Measurements from ENCODE around the gene PTTG1.

PTTG1 gene

GRCh38 chr5:160437271-160437670 is 15.6 kb downstream of the PTTG1 start:
- Histone ChIP-seq H3K4me2 (ENCODE audit: low read length) (no peak overlapping the region), H4K20me1 (ENCODE audit: insufficient read depth, low read length) (no peaks in the 10 kb centered on the region), H3K27me3 (ENCODE audit: low read depth, low read length) (no peaks in the 10 kb centered on the region), H3K9me3 (ENCODE audit: insufficient read depth, low read length) (no peaks in the 10 kb centered on the region), H3K79me2 (ENCODE audit: low read length) (no peaks in the 10 kb centered on the region), H3K4me1 (ENCODE audit: low read length) (peaks cover 53% of the 10 kb centered on the region), H3K27ac (ENCODE audit: low read length) (no peak overlapping the region), H3K9ac (ENCODE audit: low read length) (no peak overlapping the region), H3K36me3 (replicated peaks; ENCODE audit: low read depth, low read length) (no peaks in the 10 kb centered on the region), H3K4me3 (ENCODE audit: low read length) (no peak overlapping the region), H2AFZ (ENCODE audit: low read depth, low read length) (no peak overlapping the region)
- no peak for TF ChIP-seq CTCF (IDR thresholded peaks at IDR 0.05; ENCODE audit: low read depth, low read length)
- no peak for TF ChIP-seq EZH2phosphoT487 (IDR thresholded peaks at IDR 0.05; ENCODE audit: low read depth)

DNA sequence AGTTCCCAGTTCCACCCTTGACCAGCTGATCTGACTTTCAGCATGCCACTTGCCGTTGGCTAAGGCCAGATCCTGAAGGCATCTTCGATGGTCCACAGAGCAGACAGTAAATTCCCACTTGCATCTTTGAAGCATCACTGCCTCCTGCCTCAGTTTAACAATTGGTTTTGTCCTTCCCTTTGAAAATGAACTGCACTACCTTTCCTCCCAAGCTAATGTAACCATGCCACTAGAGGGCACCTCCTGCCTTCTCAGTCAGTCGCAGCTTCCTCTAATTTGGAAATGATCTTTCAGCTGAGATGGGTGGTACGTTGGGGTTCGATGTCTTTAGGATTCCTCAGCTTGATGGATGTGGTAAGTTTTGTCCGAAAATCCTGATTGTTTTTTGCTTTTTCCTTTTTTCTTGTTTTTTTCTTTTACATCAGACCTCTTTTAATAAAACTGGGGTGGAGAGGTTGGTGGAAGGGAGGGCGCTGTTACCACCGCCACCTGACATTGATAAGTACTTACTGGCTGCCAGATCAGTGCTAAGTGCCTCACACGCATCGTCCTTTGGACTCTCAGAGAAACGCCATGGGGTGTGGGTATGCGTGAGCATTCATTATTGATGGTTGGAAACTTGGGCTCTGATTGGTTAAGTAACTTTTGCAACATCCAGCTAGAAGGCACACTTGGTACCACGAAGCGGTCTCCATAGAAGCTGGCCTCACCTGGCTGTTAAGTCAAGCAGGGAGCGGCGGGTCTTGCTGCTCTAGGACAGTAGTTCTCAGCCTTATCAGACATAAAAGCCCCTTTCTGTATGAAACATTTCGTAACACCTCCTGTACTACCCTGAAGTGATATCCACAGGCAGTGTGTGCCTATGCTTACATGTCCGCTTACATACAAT is 16.9 kb downstream of the PTTG1 start:
- Histone ChIP-seq H3K9ac (ENCODE audit: low read length) (peak overlapping the region; percentile 72), H3K4me3 (ENCODE audit: low read length) (peak overlapping the region; percentile 81), H3K36me3 (replicated peaks; ENCODE audit: low read depth, low read length) (no peaks in the 10 kb centered on the region), H4K20me1 (ENCODE audit: insufficient read depth, low read length) (no peaks in the 10 kb centered on the region), H3K4me1 (ENCODE audit: low read length) (peaks cover 56% of the 10 kb centered on the region), H3K79me2 (ENCODE audit: low read length) (no peaks in the 10 kb centered on the region), H2AFZ (ENCODE audit: low read depth, low read length) (peak overlapping the region; percentile 69), H3K27me3 (ENCODE audit: low read depth, low read length) (no peaks in the 10 kb centered on the region), H3K27ac (ENCODE audit: low read length) (0 out of 2 replicates have a peak overlapping the region, but pooled peaks have one; percentile 9), H3K4me2 (ENCODE audit: low read length) (peak overlapping the region; percentile 84), H3K9me3 (ENCODE audit: insufficient read depth, low read length) (no peaks in the 10 kb centered on the region)
- TF ChIP-seq CTCF (IDR thresholded peaks at IDR 0.05; ENCODE audit: low read depth, low read length) (peak; percentile 85), EZH2phosphoT487 (IDR thresholded peaks at IDR 0.05; ENCODE audit: low read depth) (no peak)

GRCh38 chr5:160439205-160439600 is 17.5 kb downstream of the PTTG1 start:
- H3K9me3 ChIP-seq (ENCODE audit: insufficient read depth, low read length) = no peaks in the 10 kb centered on the region
- no peaks in the 10 kb centered on the region for H3K36me3 ChIP-seq (replicated peaks; ENCODE audit: low read depth, low read length)
- 0 out of 2 replicates have a peak overlapping the region, but pooled peaks have one; percentile 9 for H3K27ac ChIP-seq (ENCODE audit: low read length)
- H3K4me1 ChIP-seq (ENCODE audit: low read length) = peaks cover 50% of the 10 kb centered on the region
- no peaks in the 10 kb centered on the region for H3K27me3 ChIP-seq (ENCODE audit: low read depth, low read length)
- H3K4me2 ChIP-seq (ENCODE audit: low read length) = peak overlapping the region; percentile 84
- TF ChIP-seq CTCF (IDR thresholded peaks at IDR 0.05; ENCODE audit: low read depth, low read length) (peak; percentile 73), EZH2phosphoT487 (IDR thresholded peaks at IDR 0.05; ENCODE audit: low read depth) (no peak)
- no peaks in the 10 kb centered on the region for H4K20me1 ChIP-seq (ENCODE audit: insufficient read depth, low read length)
- peak overlapping the region; percentile 72 for H3K9ac ChIP-seq (ENCODE audit: low read length)
- H3K4me3 ChIP-seq (ENCODE audit: low read length) = peak overlapping the region; percentile 81
- H2AFZ ChIP-seq (ENCODE audit: low read depth, low read length) = peak overlapping the region; percentile 69
- H3K79me2 ChIP-seq (ENCODE audit: low read length) = no peaks in the 10 kb centered on the region

GRCh38 chr5:160441311-160441781 is 19.7 kb downstream of the PTTG1 start:
- TF ChIP-seq EZH2phosphoT487 (IDR thresholded peaks at IDR 0.05; ENCODE audit: low read depth) (no peak), CTCF (IDR thresholded peaks at IDR 0.05; ENCODE audit: low read depth, low read length) (no peak)
- no peak overlapping the region for H3K4me3 ChIP-seq (ENCODE audit: low read length)
- no peaks in the 10 kb centered on the region for H3K9me3 ChIP-seq (ENCODE audit: insufficient read depth, low read length)
- no peaks in the 10 kb centered on the region for H4K20me1 ChIP-seq (ENCODE audit: insufficient read depth, low read length)
- no peak overlapping the region for H3K9ac ChIP-seq (ENCODE audit: low read length)
- no peaks in the 10 kb centered on the region for H3K79me2 ChIP-seq (ENCODE audit: low read length)
- no peak overlapping the region for H3K4me2 ChIP-seq (ENCODE audit: low read length)
- no peak overlapping the region for H3K27ac ChIP-seq (ENCODE audit: low read length)
- H3K27me3 ChIP-seq (ENCODE audit: low read depth, low read length) = no peaks in the 10 kb centered on the region
- H2AFZ ChIP-seq (ENCODE audit: low read depth, low read length) = no peak overlapping the region
- no peaks in the 10 kb centered on the region for H3K36me3 ChIP-seq (replicated peaks; ENCODE audit: low read depth, low read length)
- peaks cover 36% of the 10 kb centered on the region for H3K4me1 ChIP-seq (ENCODE audit: low read length)

Data from OCI-LY3 (cell line).